Left ventricle myocardium inferior (tissue), 1 donor: ENCODE data around the gene SATB2. TPM values are rescaled to one million over a fixed set of nuclear protein-coding genes. Genes with fewer than 3 reads are reported as not detected.

Source experiments
- DNase-seq: peaks from one replicate; pipeline ENCODE4 v3.0.0-alpha.2; 2020
- H3K27ac ChIP-seq: fragments of 200-600 bp; replicated peaks from 2 replicates; pipeline ENCODE4 v1.8.0; 2021
- H3K27me3 ChIP-seq: fragments of 200-600 bp; 2 replicates; pipeline ENCODE4 v1.8.0; 2021; ENCODE audit warnings: low read depth
- H3K36me3 ChIP-seq: fragments of 200-600 bp; 2 replicates; pipeline ENCODE4 v1.8.0; 2021
- H3K4me1 ChIP-seq: fragments of 200-600 bp; 2 replicates; pipeline ENCODE4 v1.8.0; 2021
- H3K4me3 ChIP-seq: fragments of 200-600 bp; 2 replicates; pipeline ENCODE4 v1.8.0; 2021; ENCODE audit warnings: mild to moderate bottlenecking, moderate library complexity
- H3K9me3 ChIP-seq: fragments of 200-600 bp; replicated peaks from 2 replicates; pipeline ENCODE4 v1.8.0; 2021
- intact Hi-C: fragments of 100-400 bp; cut with micrococcal nuclease; formaldehyde crosslinking; loops from one replicate; pipeline ENCODE4 v1.11.0; 2022
- total RNA-seq: library from RNA; stranded (reverse); fragmentation: NEBNext Ultra II Directional; extraction: Animal tissue kit (Norgen Biotek cat#: 25700); gene quantifications from one replicate; pipeline ENCODE4 v1.2.1, GENCODE V29; 2021
- TF ChIP-seq, protein P1 (sequence below): fragments of 200-600 bp; IDR thresholded peaks from 2 replicates; pipeline ENCODE4 v1.8.0; 2021; ENCODE audit warnings: antibody characterized with exemption, mild to moderate bottlenecking, borderline replicate concordance
- donor health status: DM: no; HTN: yes; CAD: no; lungs with severe emphysema.

The SATB2 gene
- total RNA-seq, 1 donor from 2014 or later: 1.1 TPM

DNA sequence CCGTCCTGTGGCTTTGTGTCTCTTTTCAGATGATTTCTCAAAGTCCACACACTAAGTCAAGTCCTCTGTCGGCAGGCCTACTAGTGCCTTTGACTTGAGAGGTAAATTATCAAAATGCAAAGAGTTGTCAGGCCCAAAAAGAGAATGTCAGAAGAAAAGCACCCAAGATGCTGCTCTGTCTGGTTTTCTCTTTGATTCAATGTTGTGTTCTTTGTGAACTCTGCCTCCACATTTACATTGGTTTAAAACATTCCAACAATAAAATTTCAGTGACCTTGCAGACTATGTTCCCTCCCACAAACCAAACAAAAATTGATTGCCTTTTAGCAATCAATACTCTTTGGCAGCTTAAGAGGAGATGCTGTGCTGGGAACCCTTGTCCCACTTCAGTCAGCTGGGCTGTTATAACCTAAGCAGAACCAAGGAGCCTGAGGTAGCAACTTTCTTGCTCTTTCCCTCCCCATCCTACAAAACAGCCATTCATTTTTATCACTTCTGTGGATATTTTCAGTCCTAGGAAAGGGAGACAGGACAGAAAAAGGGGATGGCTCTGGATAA lies 19.6 kb upstream of the SATB2 start:
- H3K4me1 ChIP-seq: no peaks in the 10 kb centered on the region
- TF ChIP-seq, protein P1, sequence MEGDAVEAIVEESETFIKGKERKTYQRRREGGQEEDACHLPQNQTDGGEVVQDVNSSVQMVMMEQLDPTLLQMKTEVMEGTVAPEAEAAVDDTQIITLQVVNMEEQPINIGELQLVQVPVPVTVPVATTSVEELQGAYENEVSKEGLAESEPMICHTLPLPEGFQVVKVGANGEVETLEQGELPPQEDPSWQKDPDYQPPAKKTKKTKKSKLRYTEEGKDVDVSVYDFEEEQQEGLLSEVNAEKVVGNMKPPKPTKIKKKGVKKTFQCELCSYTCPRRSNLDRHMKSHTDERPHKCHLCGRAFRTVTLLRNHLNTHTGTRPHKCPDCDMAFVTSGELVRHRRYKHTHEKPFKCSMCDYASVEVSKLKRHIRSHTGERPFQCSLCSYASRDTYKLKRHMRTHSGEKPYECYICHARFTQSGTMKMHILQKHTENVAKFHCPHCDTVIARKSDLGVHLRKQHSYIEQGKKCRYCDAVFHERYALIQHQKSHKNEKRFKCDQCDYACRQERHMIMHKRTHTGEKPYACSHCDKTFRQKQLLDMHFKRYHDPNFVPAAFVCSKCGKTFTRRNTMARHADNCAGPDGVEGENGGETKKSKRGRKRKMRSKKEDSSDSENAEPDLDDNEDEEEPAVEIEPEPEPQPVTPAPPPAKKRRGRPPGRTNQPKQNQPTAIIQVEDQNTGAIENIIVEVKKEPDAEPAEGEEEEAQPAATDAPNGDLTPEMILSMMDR: no peak
- no peak overlapping the region for H3K4me3 ChIP-seq
- intact Hi-C loops: no loop called here
- no peak overlapping the region for H3K27ac ChIP-seq
- no peaks in the 10 kb centered on the region for H3K36me3 ChIP-seq
- no peaks in the 10 kb centered on the region for H3K9me3 ChIP-seq
- DNase-seq: no peak
- H3K27me3 ChIP-seq: peaks cover 98% of the 10 kb centered on the region

DNA sequence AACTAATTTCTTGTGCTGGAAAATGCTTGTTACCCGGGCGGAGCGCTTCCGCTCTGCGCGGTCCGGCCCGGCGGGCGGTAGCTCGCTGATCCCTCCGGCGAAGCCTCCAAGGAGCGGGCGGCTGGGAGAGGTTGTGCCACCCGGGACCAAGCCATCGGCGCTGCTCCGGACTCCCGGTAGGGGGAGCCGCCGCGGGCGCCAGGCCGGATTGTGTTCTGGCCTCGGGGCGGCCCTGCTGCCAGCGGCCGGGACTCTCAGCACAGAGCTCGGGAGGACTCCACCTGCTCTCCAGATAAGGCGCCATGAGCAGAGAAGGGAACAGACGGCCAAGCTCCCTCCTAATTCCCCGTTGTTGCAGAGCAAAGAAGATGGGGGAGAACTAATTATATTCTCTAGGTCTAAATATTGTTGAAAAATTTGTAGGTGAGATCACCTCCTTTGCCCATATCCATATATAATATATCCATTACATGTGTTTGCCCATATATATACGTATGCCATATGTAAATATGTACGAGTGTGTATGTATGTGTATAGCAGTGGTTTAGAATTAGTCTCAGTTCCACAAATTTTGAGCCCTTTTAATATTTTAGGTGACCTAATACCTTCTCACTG lies 13.8 kb upstream of the SATB2 start:
- H3K4me3 ChIP-seq: peak overlapping the region; percentile 17
- H3K36me3 ChIP-seq: no peaks in the 10 kb centered on the region
- H3K27me3 ChIP-seq: peaks cover 100% of the 10 kb centered on the region
- DNase-seq: peak; percentile 39
- peaks cover 29% of the 10 kb centered on the region for H3K4me1 ChIP-seq
- intact Hi-C loops: no loop called here
- TF ChIP-seq, protein P1: peak; percentile 67
- no peaks in the 10 kb centered on the region for H3K9me3 ChIP-seq
- H3K27ac ChIP-seq: no peak overlapping the region

DNA sequence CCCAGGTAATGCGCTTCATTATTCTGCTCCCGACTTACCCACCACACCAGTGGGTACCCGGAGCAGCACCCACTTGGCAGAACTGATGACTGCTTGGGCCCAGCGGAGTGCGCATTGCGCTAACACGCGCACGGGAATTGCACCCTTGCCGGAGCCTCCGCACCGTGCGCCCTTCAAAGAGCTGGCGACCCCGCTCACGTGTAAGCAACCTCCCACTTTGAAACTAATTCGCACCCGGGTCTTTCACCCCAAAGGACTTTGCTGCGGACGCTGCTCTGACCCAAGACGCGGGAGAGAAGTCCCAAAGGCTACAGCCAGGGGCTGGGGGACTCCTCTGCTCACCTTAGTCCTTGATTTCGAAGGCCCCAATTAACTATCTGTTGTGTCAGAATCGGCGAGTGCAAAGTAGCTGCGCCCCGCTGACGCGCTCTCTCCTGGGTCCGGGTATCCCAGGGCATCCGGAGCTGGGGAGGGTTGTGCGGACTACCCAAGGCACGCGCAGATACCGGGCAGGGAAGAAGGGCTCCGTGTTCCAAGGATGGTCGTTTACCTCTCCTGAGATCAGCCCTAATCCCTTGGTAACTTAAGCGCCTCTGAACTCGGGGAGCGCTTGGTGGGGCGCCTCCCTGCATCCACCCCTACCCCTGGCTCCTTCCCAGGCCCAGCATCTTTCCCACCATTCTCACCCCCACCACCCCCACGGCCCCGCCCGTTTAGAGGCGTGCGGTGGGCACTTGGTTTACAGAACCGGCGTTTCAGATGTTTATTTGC lies 13.1 kb upstream of the SATB2 start:
- Histone ChIP-seq H3K36me3 (no peaks in the 10 kb centered on the region), H3K27me3 (peaks cover 100% of the 10 kb centered on the region), H3K9me3 (no peaks in the 10 kb centered on the region), H3K27ac (no peak overlapping the region), H3K4me1 (peaks cover 29% of the 10 kb centered on the region), H3K4me3 (peak overlapping the region; percentile 17)
- intact Hi-C loops: no loop called here
- DNase-seq: no peak
- TF ChIP-seq, protein P1: no peak

DNA sequence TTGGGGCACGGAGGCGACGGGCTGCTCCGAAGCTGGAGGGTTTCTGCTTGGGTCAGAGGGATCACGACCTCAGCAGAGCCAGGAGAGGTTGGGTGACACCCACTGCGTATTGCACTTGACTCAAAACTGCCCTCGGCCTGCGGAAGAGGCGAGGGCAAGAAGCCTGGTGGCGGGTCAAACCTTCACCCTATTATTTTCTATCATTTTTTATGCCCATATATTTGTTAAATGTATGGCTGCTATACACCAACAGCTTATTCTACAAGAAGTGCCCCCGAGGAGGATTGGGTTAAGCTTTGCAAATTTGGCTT lies 12.6 kb upstream of the SATB2 start:
- Histone ChIP-seq H3K4me1 (peaks cover 29% of the 10 kb centered on the region), H3K27ac (no peak overlapping the region), H3K27me3 (peaks cover 100% of the 10 kb centered on the region), H3K9me3 (no peaks in the 10 kb centered on the region), H3K4me3 (no peak overlapping the region), H3K36me3 (no peaks in the 10 kb centered on the region)
- TF ChIP-seq, protein P1: no peak
- no peak for DNase-seq
- intact Hi-C loops: no loop called here

DNA sequence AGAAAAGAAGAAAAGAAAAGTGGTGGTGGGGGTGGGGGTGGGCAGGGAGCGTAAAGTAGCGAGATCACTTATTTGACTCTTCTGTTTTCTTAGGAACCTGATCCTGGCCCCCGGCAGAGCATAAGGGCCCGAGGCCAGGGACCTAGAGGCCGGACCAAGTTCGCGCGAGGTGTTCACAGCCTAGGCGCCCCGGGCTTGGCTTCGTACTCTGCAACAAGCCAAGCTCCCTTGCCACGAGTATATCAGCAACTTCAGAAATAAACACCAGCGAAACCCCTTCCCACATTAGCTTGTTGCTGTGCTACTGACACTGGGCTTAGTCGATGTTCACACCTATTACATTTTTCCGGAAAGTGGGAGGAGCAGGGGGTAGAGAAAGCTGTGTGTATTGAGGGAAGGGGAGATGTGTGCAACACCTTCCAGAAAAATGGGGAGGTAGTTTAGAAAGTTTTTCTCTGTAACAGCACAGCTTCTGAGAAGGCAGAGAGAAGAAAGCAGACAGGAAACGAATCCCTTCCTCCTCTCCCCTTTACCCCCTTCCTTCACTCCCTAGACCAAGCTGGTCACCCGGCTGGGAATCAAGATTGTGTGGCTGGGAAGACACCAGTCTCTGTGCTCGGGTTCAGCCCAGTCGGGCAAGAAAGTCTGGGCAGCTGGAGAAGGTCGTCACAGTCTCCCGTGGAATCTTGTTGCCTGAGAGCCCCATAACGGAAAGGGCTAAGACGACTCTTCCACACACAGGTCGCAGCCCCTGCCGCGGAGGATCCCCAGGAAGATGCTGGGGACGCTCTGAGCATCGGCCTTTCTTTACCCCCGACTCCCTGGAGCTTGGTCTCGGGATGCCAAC lies 12.0 kb upstream of the SATB2 start:
- H3K36me3 ChIP-seq: no peaks in the 10 kb centered on the region
- H3K4me1 ChIP-seq: peaks cover 31% of the 10 kb centered on the region
- peaks cover 100% of the 10 kb centered on the region for H3K27me3 ChIP-seq
- TF ChIP-seq, protein P1: no peak
- H3K9me3 ChIP-seq: no peaks in the 10 kb centered on the region
- no peak for DNase-seq
- intact Hi-C loops: no loop called here
- H3K4me3 ChIP-seq: no peak overlapping the region
- no peak overlapping the region for H3K27ac ChIP-seq
